ENCODE measurements around the gene SH3BP1.
A peak's percentile ranks its signal among the peaks of the same experiment; 100 is the strongest.

- TF ChIP-seq MECOM (CRISPR knock-in tag; IDR thresholded peaks at IDR 0.05) (no peak), CTCF (IDR thresholded peaks at IDR 0.05 in 2 of 3, conservative IDR thresholded peaks at IDR 0.05 in 1 of 3; ENCODE audit: insufficient read depth in 2 of 3, low read depth in 1 of 3, low read length in 3 of 3) (peak; percentile 27 to 62 (median 29); a peak in 4 of 6 replicates), CREM (IDR thresholded peaks at IDR 0.05; ENCODE audit: low read depth) (no peak), ZNF778 (CRISPR knock-in tag; IDR thresholded peaks at IDR 0.05) (no peak), MED1 (CRISPR knock-in tag; IDR thresholded peaks at IDR 0.05; ENCODE audit: borderline replicate concordance) (no peak), RBM39 (optimal IDR thresholded peaks at IDR 0.05; ENCODE audit: low read depth, low read length) (no peak), MYNN (IDR thresholded peaks at IDR 0.05) (no peak), MYNN (CRISPR knock-in tag; IDR thresholded peaks at IDR 0.05) (no peak), RBBP5 (IDR thresholded peaks at IDR 0.05; ENCODE audit: borderline replicate concordance, insufficient read depth, low read length, poor library complexity, severe bottlenecking) (no peak), BHLHE40 (IDR thresholded peaks at IDR 0.05; ENCODE audit: low read length) (no peak), NBN (IDR thresholded peaks at IDR 0.05; ENCODE audit: low read depth) (no peak), USF2 (CRISPR knock-in tag; IDR thresholded peaks at IDR 0.05) (no peak), TARDBP (IDR thresholded peaks at IDR 0.05) (no peak), POLR2AphosphoS5 (IDR thresholded peaks at IDR 0.05; ENCODE audit: control insufficient read depth, insufficient read depth, low read depth, low read length) (no peak)
These were observed 3.1 kb upstream of the SH3BP1 start for GRCh38 chr22:37636186-37636948.
